ENCODE results near the gene WFIKKN1.
"Not testable (repeated sequence)": the region's sequence is repeated elsewhere in the genome, so short reads cannot be mapped to it uniquely, and the experiment has no call there.

Gene WFIKKN1

DNA sequence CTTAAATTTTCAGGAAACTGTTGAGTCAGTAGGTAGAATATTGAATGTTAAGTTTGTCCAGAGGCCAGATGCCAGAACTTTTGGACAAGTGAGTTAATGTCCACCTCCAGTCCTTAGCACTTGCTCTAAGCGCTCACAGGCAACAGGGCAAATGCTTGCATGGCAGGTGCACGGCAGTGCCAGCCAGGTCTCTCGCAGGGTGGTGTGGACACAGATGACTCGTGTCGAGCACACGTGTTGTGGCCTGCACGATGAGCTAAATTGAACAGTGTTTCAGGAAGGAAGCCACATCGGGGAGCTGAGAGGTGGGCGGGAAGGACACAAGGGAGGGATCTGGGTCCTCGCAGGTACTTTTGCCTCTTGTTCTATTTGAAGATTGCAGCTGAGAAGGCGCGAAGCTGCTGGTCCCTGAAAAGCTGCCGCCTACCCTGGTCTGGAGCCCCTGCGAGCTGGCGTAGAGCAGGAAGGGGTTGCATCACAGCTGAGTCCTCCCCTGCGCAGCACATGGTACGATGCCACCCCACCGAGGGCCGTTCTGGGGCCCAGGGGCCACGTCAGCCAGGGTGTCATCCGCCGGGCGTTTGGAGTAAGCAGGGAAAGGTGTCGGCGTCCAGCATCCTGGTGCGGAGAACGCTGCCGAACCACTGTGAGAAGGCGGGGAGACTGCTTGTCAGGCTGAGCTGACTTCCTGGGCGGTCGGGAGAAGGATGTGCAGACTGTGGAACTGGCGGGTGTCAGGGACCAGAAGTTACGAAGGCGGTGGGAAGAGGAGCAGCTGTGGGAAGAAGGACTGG, 34.6 kb upstream of the WFIKKN1 start:
- no peak for DNase-seq (ENCODE audit: low read depth in 2 of 2)

DNA sequence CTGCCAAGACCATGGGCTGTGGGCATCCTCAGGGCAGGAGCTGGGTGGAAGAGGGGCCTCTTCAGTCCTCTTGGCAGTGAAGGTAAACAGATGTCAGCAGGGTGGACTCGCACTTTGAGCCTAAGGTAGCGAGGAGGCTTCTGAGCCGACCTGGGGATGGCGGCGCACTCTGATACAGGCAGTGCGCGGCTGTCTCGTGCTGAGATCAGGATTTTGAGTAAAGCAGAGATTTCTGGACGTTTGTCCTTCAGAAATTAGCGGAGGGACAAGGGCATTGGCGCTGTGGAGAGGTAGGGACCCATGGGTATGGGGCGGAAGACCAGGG, 34.1 kb upstream of the WFIKKN1 start:
- no peak for DNase-seq (ENCODE audit: low read depth in 2 of 2)

DNA sequence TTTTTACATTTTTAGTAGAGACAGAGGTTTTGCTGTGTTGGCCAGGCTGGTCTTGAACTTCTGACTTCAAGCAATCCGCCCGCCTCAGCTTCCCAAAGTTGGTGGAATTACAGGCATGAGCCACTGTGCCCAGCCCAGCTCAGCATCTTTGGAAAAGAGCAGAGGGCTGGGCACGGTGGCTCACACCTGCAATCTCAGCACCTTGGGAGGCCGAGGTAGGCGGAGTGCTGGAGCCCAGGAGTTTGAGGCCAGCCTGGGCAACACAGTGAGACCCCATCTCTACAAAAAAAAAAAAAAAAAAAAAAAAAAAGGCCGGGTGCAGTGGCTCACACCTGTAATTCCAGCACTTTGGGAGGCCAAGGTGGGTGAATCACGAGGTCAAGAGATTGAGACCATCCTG, 33.1 kb upstream of the WFIKKN1 start:
- not testable (repeated sequence) for DNase-seq (ENCODE audit: low read depth in 2 of 2)

DNA sequence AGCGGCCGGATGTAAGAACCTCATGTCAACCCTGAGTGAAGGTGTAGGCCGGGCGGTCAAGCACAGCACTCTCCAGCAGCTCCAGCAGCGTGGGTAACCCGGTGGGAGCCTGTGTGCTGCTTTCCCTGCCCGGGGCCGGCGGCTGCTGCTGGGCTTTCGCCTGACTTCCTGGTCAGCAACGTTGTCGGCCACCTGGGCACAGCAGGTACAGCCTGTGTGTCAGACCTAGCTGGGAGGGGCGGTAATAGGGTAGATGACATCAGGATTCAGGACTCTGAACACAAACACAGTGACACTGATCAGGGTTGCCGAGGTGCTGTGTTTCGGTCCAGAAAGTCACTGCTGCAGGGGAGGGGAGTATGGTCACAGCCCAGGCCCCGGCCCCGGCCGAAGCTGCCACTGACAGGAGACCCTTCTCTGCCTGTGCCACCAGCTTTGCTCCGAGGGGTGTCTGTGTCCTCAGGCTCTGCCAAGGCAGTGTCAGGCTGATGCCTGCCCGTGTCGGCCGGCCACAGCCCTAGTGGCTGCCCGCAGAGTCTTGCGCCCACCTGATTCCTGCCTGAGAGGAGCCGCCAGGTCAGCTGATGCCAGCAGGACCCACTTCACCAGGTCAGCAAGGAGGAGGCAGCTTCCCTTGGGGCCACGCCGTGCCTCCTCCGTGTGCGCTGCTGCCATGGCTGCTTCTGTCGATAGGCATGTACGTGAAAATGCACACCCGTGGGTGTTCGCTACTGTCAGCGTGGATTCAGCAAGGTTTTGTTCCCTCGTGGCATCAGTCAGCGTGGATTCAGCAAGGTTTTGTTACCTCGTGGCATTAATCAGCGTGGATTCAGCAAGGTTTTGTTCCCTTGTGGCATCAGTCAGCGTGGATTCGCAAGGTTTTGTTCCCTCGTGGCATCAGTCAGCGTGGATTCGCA, 31.7 kb upstream of the WFIKKN1 start:
- DNase-seq (ENCODE audit: low read depth in 2 of 2): no peak

DNA sequence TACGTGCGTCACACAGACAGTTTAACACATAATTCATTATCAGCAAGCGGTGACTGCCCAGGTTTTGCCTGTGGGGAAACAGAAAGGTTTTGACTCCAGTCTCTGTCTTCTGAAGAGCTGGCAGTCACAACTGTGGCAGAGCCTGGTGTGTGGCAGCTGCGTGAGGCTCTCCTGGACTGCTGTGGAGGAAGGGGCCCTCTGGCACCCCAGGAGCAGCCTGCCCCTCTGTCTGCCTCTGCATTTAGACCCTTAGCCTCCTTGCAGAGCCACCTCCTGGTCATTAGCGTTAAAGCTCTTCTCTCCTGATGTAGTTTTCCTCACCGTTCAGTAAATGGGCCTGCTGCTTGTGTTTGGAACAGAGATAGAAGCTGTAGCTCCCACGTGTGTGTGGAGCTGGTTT, 30.0 kb upstream of the WFIKKN1 start:
- no peak for DNase-seq (ENCODE audit: low read depth in 2 of 2)

DNA sequence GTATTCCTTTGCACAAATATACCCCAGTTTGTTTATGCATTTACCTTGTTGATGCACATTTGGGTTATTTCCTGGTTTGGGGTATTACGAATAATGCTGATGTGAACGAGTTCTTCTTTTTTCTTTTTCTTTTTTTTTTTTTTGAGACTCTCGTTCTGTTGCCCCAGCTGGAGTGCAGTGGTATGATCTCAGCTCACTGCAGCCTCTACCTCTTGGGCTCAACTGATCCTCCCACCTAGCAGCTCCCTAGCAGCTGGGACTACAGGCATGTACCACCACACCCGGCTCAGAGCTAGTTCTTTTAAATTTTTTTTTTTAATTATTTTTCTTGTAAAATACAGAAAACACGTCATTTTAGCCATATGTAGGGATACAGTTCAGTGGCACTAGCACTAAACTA, 26.9 kb upstream of the WFIKKN1 start:
- no peak for DNase-seq (ENCODE audit: low read depth in 2 of 2)

DNA sequence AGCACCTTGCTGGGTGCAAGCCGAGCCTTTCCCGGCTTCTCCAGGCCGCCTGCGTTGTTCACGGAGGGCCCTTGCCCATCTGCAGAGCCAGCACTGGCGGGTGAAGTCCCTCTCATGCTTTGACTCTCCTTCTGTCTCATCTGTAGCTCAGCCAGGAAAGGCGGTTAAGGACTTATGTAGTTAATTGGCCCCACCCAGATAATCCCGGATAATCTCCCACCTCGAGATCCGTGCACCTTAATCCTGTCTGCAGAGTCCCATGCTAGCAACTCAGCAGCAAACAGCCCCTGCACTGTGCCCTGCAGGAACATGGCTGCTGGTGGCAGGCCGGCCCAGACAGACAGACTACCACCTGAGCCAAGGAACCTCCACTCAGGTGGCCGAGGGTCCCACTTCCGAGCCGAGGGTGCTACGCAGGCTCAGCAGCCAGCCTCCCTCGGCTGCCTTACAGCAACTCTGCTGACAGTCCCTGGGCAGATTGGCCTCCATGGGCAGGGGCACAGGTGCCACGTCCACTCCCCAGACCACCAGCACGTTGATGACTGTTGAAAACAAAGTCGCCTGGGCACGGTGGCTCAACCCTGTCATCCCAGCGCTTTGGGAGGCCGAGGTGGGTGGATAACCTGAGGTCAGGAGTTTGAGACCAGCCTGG, 24.0 kb upstream of the WFIKKN1 start:
- no peak for DNase-seq (ENCODE audit: low read depth in 2 of 2)

DNA sequence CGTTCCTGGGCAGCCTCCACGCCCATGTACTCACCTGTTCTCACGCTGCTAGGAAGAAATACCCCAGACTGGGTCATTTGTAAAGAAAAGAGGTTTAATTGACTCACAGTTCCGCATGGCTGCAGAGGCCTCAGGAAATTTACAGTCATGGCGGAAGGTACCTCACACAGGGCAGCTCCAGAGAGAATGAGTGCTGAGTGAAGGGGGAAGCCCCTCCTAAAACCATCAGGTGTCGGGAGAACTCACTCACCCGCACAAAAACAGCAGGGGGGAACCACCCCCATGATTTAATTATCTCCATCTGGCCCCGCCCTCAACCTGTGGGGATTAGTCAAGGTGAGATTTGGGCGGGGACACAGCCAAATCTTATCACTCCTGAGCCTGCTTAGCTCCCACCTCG, 22.8 kb upstream of the WFIKKN1 start:
- DNase-seq (ENCODE audit: low read depth in 2 of 2): no peak

DNA sequence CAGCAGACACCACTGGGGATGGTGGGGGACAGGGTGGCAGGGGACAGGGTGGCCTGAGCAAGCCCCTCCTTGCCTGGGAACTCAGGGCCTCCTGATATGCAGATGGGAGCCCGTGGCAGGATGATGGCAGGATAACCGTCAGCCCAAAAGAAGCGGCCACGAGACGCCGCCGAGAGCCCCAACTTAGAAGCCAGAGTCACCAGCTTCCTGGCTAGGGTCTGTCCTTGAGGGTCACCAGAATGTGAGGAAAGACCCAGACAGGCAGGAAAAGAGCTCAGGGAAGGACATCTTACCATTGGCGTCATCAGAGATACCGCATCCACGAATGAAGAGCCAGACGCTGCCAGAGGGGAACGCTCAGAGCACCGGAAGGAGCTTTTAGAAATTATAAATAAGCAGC, 21.5 kb upstream of the WFIKKN1 start:
- DNase-seq (ENCODE audit: low read depth in 2 of 2): no peak

DNA sequence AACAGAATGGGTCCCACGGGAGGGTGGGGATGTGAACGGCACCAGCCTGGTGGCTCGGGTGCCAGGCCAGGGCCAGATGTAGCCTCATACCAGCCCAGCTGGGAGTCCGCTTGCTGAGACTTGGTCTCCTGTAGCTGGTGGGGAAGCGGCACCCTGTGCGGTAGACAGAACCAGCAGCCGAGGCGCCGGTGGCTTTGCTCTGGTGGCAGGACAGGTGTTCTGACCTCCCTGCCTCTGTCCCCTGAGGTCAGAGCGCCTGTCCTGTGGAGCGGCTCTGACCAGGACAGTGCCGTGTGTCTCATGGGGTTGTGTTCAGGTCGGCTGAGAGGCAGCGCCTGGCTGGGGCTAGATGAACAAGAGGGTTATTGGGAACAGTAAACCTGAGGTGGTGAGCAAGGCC, 20.8 kb upstream of the WFIKKN1 start:
- DNase-seq (ENCODE audit: low read depth in 2 of 2): no peak

DNA sequence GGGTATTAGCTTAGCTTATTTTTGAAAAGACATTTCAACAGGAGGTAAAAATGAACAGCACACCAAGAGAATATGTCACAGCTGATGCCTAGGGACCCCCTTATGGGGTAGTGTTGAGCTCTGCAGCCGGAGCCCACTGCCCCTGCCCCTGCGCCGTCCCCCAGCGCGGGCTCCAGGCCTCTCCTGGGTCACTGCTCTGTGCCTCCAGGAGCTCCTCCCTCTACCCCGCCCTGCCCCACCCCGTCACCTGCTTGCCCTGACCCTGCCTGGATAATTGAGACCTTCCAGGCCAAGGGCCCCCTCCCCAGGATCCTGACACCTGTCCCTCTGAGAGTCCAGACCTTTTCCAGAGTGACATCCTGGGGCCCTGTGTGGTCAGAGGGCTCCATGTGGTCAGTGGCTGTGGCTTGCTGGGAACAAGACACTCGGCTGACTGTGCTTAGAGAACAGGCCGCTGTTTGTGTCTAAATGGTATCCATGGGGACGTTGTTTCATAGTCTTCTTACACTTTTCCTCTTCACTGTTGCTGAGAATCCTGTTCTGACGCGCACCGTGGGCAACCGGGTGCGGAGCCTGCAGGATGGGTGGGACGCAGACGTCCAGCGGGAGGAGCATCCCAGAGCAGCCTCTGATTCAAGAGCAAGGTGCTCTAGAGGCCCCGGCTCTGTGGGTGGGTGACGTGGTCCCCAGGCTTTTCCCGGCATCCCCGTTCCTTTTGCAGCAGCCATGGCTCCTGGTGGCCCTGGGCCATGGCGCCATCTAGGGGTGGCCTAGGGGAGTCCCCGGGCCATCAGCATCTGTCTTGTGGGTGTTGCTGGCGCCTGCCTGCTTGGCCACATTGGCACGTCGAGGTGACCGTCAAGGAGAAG, 20.0 kb upstream of the WFIKKN1 start:
- no peak for DNase-seq (ENCODE audit: low read depth in 2 of 2)

DNA sequence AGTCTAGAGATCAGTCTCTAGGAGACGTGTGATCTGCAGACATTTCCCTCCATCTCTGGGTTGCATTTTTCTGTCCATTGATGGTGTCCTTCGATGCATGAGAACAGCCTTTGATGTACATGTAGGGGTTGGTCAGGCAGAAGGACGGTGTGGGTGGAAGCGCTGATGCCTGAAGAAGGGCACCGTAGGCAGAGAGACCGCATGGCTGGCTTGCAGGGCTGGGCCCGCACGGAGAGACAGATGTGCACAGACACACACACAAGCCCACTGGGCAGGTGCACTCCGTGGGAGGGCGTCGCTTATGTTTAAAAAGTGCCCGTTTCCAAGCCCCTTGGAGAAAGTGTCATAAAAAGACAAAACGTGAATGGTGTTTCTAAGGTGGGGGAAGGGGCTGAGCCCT, 15.7 kb upstream of the WFIKKN1 start:
- no peak for DNase-seq (ENCODE audit: low read depth in 2 of 2)

DNA sequence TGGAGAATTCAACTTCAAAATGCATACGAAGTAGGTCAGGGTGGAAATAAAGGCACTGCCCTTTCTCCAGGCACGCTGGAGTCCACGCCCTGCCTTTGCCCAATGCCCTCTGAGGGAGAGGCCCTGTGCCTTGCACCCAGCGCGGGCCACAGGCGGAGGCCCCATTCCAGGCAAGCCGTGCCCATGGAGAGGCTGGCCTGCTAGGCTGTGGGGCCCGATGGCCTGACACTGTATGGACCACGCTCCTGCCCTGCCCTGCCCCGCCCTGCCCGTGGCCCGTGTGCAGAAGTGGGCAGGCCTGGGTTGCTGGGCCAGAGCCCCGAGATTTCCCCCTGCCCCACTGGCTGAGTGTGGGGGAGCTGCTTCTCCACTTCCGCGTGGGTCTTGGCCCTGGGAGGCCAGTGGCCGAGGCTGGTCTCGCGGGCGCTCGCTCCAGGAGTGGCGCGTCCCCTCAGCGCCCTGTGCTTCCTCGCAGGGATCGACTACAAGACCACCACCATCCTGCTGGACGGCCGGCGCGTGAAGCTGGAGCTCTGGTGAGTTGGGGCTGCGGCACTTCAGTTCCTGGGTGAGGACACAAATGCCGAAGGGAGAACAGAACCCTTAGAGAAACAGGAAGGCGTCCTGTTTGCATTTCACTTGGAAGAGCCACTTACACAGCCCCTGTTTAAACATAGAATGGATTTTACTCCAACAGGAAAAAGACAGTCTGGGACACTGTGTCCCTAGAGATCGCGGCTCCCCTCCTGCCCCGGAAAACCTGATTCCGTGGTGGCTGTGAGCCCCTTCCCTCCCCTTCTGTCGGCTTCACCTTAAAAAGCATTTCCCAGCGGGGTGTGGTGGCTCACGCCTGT, 13.8 kb upstream of the WFIKKN1 start:
- DNase-seq (ENCODE audit: low read depth in 2 of 2): no peak

DNA sequence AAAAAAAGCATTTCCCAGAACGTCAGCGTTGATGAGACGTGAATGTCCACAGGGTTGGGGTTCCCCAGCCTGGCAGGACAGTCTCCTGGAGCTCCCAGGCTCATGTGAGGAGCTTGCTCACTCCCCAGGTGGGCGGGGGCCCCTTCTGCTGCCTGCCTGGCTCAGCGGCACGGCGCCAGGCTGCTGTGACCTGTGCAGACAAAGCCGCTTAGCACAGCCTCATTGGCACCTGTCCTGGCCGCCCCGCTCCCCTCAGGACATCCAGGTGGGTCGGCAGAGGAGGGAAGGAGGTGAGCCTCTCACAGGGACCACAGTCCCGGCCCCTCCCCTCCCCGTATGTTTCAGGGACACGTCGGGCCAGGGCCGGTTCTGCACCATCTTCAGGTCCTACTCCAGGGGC, 12.9 kb upstream of the WFIKKN1 start:
- DNase-seq (ENCODE audit: low read depth in 2 of 2): no peak

DNA sequence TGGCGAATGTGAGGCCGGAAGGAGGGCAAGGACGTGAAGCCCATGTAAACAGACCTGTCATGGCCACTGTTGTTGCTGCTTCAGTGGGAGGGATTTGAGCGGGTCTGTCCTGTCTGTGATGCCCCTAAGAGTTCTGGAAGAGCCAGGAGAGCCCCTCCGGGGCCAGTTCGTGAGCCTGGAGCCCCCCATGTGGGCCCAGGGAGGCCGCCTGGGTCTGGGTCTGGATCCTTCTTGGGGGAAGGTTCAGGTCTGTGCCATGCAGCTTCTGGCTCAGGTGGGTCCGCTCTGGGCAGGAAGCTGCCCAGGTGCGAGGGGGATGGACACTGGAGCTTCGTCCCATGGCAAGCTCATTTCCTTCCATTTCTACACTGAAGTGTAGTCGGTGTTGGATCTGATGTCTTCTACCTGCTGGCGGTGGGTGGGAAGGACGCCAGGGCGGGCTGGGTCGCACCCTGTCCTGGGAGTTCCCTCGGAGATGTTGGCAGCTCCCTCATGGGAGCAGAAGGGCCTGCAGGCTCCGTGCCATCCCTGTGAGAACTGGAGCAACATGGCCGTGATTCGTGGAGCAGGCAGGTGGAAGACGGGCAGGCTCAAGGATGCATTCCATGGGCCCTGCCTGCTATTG, 11.2 kb upstream of the WFIKKN1 start:
- no peak for DNase-seq (ENCODE audit: low read depth in 2 of 2)

DNA sequence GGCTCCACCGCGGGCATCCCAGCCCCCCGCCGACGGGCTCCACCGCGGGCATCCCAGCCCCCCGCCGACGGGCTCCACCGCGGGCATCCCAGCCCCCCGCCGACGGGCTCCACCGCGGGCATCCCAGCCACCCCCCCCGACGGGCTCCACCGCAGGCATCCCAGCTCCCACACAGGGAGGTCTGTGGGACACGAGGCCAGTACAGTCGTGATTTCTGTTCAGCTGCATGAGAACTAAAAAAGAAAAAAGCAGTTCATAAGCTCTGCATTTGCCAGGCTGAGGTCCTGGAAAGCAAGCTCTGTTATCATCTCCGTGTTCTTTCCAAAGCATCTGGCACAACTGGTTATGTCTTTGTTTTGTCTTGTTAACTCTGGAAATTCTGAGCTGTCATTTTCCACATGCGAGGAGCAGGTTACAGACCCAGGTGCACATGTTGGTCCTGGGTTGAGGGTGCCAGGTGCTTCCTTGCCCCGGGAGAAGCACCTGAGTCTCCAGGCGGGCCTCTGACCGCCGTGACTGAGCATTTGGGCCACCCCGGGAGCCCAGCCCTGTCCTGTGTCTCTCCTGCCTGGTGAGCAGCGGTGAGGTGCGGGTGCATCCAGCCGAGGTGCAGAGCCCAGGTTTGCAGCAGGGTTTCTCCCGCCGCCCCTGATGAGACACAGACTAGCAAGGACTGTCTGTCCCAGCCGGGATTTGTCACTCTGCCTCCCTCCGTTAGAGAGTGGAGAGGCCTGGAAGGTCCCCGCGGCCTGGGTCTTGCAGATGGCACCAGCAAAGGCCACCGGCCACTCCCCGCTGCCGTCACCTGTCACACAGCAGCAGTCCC, 9.9 kb upstream of the WFIKKN1 start:
- no peak for DNase-seq (ENCODE audit: low read depth in 2 of 2)

DNA sequence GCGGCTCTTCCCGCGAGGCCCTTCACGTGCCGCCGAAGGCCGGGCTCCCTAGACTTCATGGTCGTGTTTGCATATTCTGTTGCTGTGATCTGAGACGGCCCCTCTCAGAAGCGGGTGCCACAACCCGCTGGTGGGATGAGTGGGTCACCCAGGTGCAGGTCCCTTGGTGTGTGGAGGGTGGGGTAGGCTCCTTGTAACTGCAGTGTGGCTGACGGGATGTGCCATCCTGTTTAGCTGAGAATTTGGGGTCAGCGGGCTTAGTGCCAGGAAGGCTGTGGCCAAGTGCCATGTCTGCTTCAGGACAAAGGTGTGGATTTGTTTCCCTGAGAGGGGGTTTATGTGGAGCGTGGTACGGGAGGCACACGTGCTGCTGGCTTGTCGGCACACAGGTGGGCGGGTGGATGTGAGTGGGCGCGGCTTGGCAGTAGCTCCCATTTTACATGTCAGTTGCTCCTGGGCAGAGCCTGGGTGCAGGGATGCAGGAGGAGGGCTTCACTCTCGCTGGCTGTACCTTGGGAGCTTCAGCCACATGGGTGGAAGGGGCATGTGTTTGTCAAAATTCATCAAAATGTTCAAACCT, 9.2 kb upstream of the WFIKKN1 start:
- DNase-seq (ENCODE audit: low read depth in 2 of 2): no peak

DNA sequence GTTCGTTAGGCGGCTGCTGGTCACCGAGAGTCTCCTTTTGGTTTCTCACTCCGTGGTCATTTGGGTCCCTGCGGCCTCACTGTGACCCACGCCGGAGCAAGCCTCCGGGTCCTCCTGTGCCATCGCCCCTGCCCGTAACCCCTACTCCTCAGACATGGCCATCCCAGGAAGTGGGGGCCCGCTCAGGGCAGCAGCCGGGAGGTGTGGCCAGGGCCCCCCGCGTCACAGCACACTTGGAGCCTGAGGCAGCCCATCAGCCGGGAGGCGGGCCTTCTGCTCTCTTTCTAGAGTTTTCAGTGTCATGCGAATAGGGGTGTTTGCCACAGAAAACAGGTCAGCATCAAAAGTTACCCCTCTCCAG, 7.9 kb upstream of the WFIKKN1 start:
- DNase-seq (ENCODE audit: low read depth in 2 of 2): no peak

DNA sequence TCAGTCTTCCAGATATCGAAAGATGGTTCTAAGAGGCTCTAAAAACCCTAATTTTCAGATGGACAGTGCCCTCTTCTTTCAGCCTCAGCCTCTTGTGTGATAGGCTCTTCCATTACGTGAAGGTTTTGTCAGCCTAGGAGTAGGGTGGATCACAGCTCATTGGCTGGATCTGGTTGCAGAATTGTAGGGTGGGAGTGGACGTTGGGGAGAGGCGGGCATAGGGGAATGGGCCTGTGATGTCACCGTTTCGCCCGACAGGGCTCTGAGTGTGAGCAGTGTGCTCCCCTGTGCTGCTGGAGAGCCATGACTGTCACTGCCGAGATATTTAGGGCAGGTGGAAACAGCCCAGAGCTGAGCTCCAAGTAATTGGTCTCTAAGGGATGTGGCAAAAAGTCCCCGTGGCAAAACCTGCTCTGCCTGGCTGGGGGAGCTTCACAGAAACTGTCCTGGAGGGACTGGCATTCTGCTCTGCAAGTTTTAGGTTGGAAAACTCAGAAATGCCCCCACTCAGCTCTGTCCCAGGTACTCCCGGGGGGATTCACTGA, 6.2 kb upstream of the WFIKKN1 start:
- DNase-seq (ENCODE audit: low read depth in 2 of 2): no peak

Measured in stimulated activated CD8-positive, alpha-beta memory T cell treated with anti-CD3 and anti-CD28 coated beads, Interleukin-7, amount 100 ng/mL, for 1 hour (primary cell).